NT2/D1 (cell line): ENCODE data around the gene STK24.

Experiments used
- SUZ12 ChIP-seq: IDR thresholded peaks from 2 replicates; pipeline ENCODE4 v1.6.1; 2011; ENCODE audit not compliant: insufficient read length, insufficient read depth; ENCODE audit errors: extremely low read depth
- YY1 ChIP-seq: IDR thresholded peaks from 2 replicates; pipeline ENCODE4 v1.6.1; 2011; ENCODE audit not compliant: insufficient read length, insufficient read depth
- ZNF274 ChIP-seq: IDR thresholded peaks from 2 replicates; pipeline ENCODE4 v1.6.1; 2011; ENCODE audit warnings: mild to moderate bottlenecking, low read depth, low read length

DNA sequence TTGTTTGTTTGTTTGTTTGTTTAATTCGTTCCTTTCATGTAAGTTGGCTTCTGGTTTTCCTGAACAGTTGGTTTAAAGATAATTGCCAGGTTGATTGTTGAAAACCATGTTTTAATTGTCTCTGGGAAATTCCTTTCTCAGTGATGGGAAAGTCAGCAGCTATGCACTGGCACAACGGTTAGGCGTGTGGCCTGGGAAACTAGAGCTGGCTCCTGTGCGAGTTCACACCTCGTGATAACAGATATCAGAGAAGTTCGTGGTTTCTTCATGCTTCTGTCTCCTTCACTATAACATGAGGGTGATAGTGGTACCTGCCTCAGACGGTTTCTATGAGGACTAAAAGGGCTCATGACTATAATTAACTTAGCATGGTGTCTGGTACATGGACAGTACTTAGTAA lies 153.5 kb downstream of the STK24 start:
- TF ChIP-seq ZNF274 (no peak), YY1 (no peak), SUZ12 (no peak)
